ENCODE data around the gene RNF114.

RNF114 gene

DNA sequence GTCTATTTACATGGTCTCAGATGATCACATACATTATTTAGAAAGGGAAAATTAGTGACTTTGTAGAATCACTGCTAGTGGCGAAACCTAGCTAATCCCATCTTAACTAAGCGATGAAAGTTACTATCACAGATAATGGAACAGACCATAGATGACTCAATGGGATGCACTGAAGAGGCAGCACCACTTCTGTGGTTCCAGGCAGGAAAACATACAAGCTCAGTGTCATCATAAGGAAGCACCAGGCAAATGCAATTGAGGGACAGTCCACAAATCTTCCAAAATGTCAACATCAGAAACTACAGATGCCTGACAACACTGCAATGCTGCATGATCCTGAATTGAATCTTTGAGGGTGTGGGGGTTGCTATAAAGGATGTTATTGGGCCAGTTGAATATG, 30.7 kb downstream of the RNF114 start:
- Histone ChIP-seq H3K4me3 (ENCODE audit: low read length) (no peak overlapping the region), H4K20me1 (ENCODE audit: control insufficient read depth, insufficient read depth, low read depth, low read length) (no peaks in the 10 kb centered on the region), H3K79me2 (ENCODE audit: control insufficient read depth, low read length) (no peaks in the 10 kb centered on the region), H3K27ac (ENCODE audit: low read depth, low read length) (no peak overlapping the region), H3K9me3 (ENCODE audit: control insufficient read depth, insufficient read depth, low read length) (no peaks in the 10 kb centered on the region), H3K4me1 (ENCODE audit: control insufficient read depth, low read length) (no peaks in the 10 kb centered on the region), H3K27me3 (ENCODE audit: control insufficient read depth, low read length) (no peaks in the 10 kb centered on the region), H3K4me2 (ENCODE audit: low read length) (no peak overlapping the region), H3F3A (ENCODE audit: control insufficient read depth, insufficient read depth) (no peaks in the 10 kb centered on the region), H3K9me2 (replicated peaks; ENCODE audit: control insufficient read depth, low read length) (no peaks in the 10 kb centered on the region), H3K36me3 (ENCODE audit: control insufficient read depth, low read length) (no peaks in the 10 kb centered on the region)
- TF ChIP-seq EZH2phosphoT487 (IDR thresholded peaks at IDR 0.05; ENCODE audit: borderline replicate concordance, low read length): no peak
- TF ChIP-seq, protein P1, sequence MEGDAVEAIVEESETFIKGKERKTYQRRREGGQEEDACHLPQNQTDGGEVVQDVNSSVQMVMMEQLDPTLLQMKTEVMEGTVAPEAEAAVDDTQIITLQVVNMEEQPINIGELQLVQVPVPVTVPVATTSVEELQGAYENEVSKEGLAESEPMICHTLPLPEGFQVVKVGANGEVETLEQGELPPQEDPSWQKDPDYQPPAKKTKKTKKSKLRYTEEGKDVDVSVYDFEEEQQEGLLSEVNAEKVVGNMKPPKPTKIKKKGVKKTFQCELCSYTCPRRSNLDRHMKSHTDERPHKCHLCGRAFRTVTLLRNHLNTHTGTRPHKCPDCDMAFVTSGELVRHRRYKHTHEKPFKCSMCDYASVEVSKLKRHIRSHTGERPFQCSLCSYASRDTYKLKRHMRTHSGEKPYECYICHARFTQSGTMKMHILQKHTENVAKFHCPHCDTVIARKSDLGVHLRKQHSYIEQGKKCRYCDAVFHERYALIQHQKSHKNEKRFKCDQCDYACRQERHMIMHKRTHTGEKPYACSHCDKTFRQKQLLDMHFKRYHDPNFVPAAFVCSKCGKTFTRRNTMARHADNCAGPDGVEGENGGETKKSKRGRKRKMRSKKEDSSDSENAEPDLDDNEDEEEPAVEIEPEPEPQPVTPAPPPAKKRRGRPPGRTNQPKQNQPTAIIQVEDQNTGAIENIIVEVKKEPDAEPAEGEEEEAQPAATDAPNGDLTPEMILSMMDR (IDR thresholded peaks at IDR 0.05; ENCODE audit: low read depth, low read length, poor library complexity, severe bottlenecking): no peak

DNA sequence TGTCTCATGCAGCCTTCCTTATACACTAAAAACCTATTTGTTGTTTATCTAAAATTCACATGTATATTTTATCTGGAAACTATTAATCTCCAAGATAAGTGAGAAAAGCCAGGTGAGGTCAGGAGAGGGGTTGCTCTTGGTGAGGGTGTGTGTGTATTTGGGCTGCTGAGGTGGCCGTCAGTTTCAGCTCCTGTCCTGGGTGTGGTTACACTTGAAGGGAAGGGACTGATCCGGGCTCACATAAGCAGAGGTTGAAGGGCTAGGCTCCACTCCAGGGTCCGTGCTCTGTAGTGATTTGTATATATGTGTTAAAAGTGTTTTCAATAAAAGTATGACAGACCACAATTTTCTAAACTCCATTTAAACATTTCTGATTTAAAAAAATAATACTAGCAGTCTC, 33.0 kb downstream of the RNF114 start:
- Histone ChIP-seq H3K4me2 (ENCODE audit: low read length) (no peak overlapping the region), H3K4me3 (ENCODE audit: low read length) (no peak overlapping the region), H3K9me2 (replicated peaks; ENCODE audit: control insufficient read depth, low read length) (no peaks in the 10 kb centered on the region), H3K27ac (ENCODE audit: low read depth, low read length) (no peak overlapping the region), H4K20me1 (ENCODE audit: control insufficient read depth, insufficient read depth, low read depth, low read length) (no peaks in the 10 kb centered on the region), H3K36me3 (ENCODE audit: control insufficient read depth, low read length) (no peaks in the 10 kb centered on the region), H3K79me2 (ENCODE audit: control insufficient read depth, low read length) (no peaks in the 10 kb centered on the region), H3K27me3 (ENCODE audit: control insufficient read depth, low read length) (no peaks in the 10 kb centered on the region), H3F3A (ENCODE audit: control insufficient read depth, insufficient read depth) (no peaks in the 10 kb centered on the region), H3K9me3 (ENCODE audit: control insufficient read depth, insufficient read depth, low read length) (no peaks in the 10 kb centered on the region), H3K4me1 (ENCODE audit: control insufficient read depth, low read length) (no peaks in the 10 kb centered on the region)
- TF ChIP-seq, protein P1 (IDR thresholded peaks at IDR 0.05; ENCODE audit: low read depth, low read length, poor library complexity, severe bottlenecking): no peak

DNA sequence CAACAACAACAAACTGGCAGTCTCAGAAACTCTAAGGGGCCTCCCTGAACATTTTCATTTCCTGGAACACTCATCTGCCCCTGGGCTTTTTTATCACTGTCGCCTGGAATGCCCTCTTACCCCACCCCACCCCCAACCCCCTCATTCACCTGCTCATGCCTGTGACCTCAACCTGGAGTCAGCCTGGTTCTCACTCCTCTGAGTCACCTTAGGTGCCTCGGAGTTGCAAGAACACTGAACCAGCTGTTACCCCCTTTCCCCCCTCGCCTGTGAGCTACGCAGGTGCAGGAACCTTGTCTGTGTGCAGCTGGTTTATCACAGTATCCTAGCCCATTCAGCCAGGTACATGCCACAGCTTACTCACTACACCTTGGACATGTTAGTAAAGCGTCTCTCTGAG, 33.7 kb downstream of the RNF114 start:
- H3F3A ChIP-seq (ENCODE audit: control insufficient read depth, insufficient read depth): no peaks in the 10 kb centered on the region
- no peak overlapping the region for H3K27ac ChIP-seq (ENCODE audit: low read depth, low read length)
- H3K36me3 ChIP-seq (ENCODE audit: control insufficient read depth, low read length): no peaks in the 10 kb centered on the region
- no peaks in the 10 kb centered on the region for H3K9me3 ChIP-seq (ENCODE audit: control insufficient read depth, insufficient read depth, low read length)
- no peaks in the 10 kb centered on the region for H3K27me3 ChIP-seq (ENCODE audit: control insufficient read depth, low read length)
- H4K20me1 ChIP-seq (ENCODE audit: control insufficient read depth, insufficient read depth, low read depth, low read length): no peaks in the 10 kb centered on the region
- H3K4me3 ChIP-seq (ENCODE audit: low read length): no peak overlapping the region
- no peaks in the 10 kb centered on the region for H3K9me2 ChIP-seq (replicated peaks; ENCODE audit: control insufficient read depth, low read length)
- no peaks in the 10 kb centered on the region for H3K79me2 ChIP-seq (ENCODE audit: control insufficient read depth, low read length)
- no peak for TF ChIP-seq EZH2phosphoT487 (IDR thresholded peaks at IDR 0.05; ENCODE audit: borderline replicate concordance, low read length)
- TF ChIP-seq, protein P1 (IDR thresholded peaks at IDR 0.05; ENCODE audit: low read depth, low read length, poor library complexity, severe bottlenecking): no peak
- H3K4me2 ChIP-seq (ENCODE audit: low read length): no peak overlapping the region
- no peaks in the 10 kb centered on the region for H3K4me1 ChIP-seq (ENCODE audit: control insufficient read depth, low read length)

DNA sequence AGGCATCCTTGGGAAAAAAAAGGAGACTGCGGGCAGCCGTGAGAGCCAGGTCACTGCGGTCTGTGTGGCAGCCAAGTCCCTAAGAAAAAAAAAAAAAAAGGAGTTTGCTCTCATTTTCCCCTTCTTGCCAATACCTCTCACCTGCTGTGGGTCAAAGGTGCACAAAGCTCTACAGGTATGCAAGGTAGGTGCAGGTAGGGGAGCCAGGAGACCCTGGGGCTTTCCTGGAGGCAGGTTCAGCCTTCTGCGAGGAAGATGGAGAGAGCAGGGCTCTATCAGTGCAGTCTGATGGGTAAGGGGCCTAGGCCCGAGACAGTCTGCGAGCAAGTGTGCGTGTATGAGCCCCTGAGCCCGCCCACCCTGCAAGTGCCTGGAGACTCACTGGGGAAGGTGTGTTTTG, 34.3 kb downstream of the RNF114 start:
- no peaks in the 10 kb centered on the region for H3K79me2 ChIP-seq (ENCODE audit: control insufficient read depth, low read length)
- H3K4me2 ChIP-seq (ENCODE audit: low read length): no peak overlapping the region
- no peaks in the 10 kb centered on the region for H3K9me3 ChIP-seq (ENCODE audit: control insufficient read depth, insufficient read depth, low read length)
- no peak overlapping the region for H3K27ac ChIP-seq (ENCODE audit: low read depth, low read length)
- H3K4me1 ChIP-seq (ENCODE audit: control insufficient read depth, low read length): no peaks in the 10 kb centered on the region
- H4K20me1 ChIP-seq (ENCODE audit: control insufficient read depth, insufficient read depth, low read depth, low read length): no peaks in the 10 kb centered on the region
- no peak overlapping the region for H3K4me3 ChIP-seq (ENCODE audit: low read length)
- TF ChIP-seq EZH2phosphoT487 (IDR thresholded peaks at IDR 0.05; ENCODE audit: borderline replicate concordance, low read length): no peak
- TF ChIP-seq, protein P1 (IDR thresholded peaks at IDR 0.05; ENCODE audit: low read depth, low read length, poor library complexity, severe bottlenecking): no peak
- H3F3A ChIP-seq (ENCODE audit: control insufficient read depth, insufficient read depth): no peaks in the 10 kb centered on the region
- H3K27me3 ChIP-seq (ENCODE audit: control insufficient read depth, low read length): no peaks in the 10 kb centered on the region
- no peaks in the 10 kb centered on the region for H3K36me3 ChIP-seq (ENCODE audit: control insufficient read depth, low read length)
- H3K9me2 ChIP-seq (replicated peaks; ENCODE audit: control insufficient read depth, low read length): no peaks in the 10 kb centered on the region

Data from DOHH2 (cell line).